ENCODE results near the gene TXN2. TPM values are rescaled to one million over a fixed set of nuclear protein-coding genes. Genes with fewer than 3 reads are reported as not detected.

The TXN2 gene
- total RNA-seq, 1 experiment from 2014 or later: 46.9 TPM

GRCh38 chr22:36486619-36487384, 5.4 kb upstream of the TXN2 start:
- peak; percentile 57 for DNase-seq (ENCODE audit: low read depth)

GRCh38 chr22:36480941-36481392, 473 bp downstream of the TXN2 start:
- DNase-seq (ENCODE audit: low read depth): no peak

GRCh38 chr22:36478966-36479365, 2.5 kb downstream of the TXN2 start:
- DNase-seq (ENCODE audit: low read depth): no peak

GRCh38 chr22:36475341-36475740, 6.1 kb downstream of the TXN2 start:
- DNase-seq (ENCODE audit: low read depth): no peak

GRCh38 chr22:36472689-36473088, 8.8 kb downstream of the TXN2 start:
- no peak for DNase-seq (ENCODE audit: low read depth)

- DNase-seq (ENCODE audit: low read depth): peak; percentile 78
Measured at GRCh38 chr22:36471341-36471821, 10.1 kb downstream of the TXN2 start.

GRCh38 chr22:36470994-36471331, 10.5 kb downstream of the TXN2 start:
- no peak for DNase-seq (ENCODE audit: low read depth)

GRCh38 chr22:36470162-36470993, 11.1 kb downstream of the TXN2 start:
- DNase-seq (ENCODE audit: low read depth): peak; percentile 77

- no peak for DNase-seq (ENCODE audit: low read depth)
Measured at GRCh38 chr22:36469094-36469710, 12.2 kb downstream of the TXN2 start.

GRCh38 chr22:36467946-36468345, 13.5 kb downstream of the TXN2 start:
- DNase-seq (ENCODE audit: low read depth): peak; percentile 96

GRCh38 chr22:36467042-36467810, 14.2 kb downstream of the TXN2 start:
- DNase-seq (ENCODE audit: low read depth): peak; percentile 90

- DNase-seq (ENCODE audit: low read depth): no peak
Measured at GRCh38 chr22:36466258-36466657, 15.2 kb downstream of the TXN2 start.

GRCh38 chr22:36465232-36466021, 16.0 kb downstream of the TXN2 start:
- peak; percentile 82 for DNase-seq (ENCODE audit: low read depth)

- DNase-seq (ENCODE audit: low read depth): no peak
Measured at GRCh38 chr22:36464715-36465231, 16.7 kb downstream of the TXN2 start.

GRCh38 chr22:36463783-36464184, 17.7 kb downstream of the TXN2 start:
- DNase-seq (ENCODE audit: low read depth): no peak

- peak; percentile 87 for DNase-seq (ENCODE audit: low read depth)
Measured at GRCh38 chr22:36461665-36462649, 19.5 kb downstream of the TXN2 start.

GRCh38 chr22:36460202-36460601, 21.2 kb downstream of the TXN2 start:
- DNase-seq (ENCODE audit: low read depth): no peak

- DNase-seq (ENCODE audit: low read depth): no peak
Measured at GRCh38 chr22:36457688-36458450, 23.6 kb downstream of the TXN2 start.

Data from HT1080 (cell line).